ENCODE data around the gene C12orf56. TPM values are rescaled to one million over a fixed set of nuclear protein-coding genes. Genes with fewer than 3 reads are reported as not detected.
"Not testable (repeated sequence)": the region's sequence is repeated elsewhere in the genome, so short reads cannot be mapped to it uniquely, and the experiment has no call there.

The C12orf56 gene
- total RNA-seq, 1 donor: 0.86 TPM

DNA sequence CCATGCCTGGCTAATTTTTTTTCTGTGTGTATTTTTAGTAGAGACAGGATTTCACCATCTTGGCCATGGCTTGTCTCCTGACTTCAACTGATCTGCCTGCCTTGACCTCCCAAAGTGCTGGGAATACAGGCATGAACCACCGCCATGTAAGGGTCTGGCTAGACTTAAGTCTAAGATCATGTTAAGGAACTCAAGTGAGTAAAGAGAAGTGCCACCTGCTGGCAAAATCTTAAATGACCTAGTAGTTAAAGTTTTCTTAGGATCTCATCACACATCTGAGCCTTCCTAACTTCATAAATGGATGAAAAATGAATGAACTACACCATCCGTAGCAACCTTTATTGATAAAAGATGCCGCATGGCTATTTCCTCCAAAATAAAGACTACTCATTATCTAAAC, 1.7 kb upstream of the C12orf56 start:
- peak; percentile 50 for TF ChIP-seq CTCF (IDR thresholded peaks at IDR 0.05; ENCODE audit: insufficient read depth, low read depth, low read length)
- DNase-seq (ENCODE audit: low read depth): peak; percentile 61
- H3K4me3 ChIP-seq (ENCODE audit: low read depth, low read length): no peak overlapping the region

DNA sequence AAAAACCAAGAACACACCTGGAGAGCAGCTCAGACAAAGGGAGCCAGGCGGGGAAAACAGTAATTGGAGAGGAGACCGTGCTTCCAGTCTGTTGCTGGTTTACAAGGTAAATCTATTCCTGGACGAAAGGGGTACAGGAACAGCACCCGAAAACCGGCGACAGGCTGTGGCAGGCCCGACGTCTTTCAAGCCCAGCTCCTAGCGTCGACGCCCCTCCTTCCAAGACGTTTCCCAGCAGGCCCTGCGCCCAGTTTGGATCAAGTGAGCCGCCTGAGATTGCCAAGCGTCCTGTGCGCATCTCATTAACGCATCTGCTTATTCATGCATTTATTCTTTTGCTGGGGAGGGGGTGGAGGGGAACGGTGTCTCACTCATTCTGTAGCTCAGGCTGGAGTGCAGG, 1.4 kb downstream of the C12orf56 start:
- H3K4me3 ChIP-seq (ENCODE audit: low read depth, low read length): no peak overlapping the region
- TF ChIP-seq CTCF (IDR thresholded peaks at IDR 0.05; ENCODE audit: insufficient read depth, low read depth, low read length): no peak
- no peak for DNase-seq (ENCODE audit: low read depth)

DNA sequence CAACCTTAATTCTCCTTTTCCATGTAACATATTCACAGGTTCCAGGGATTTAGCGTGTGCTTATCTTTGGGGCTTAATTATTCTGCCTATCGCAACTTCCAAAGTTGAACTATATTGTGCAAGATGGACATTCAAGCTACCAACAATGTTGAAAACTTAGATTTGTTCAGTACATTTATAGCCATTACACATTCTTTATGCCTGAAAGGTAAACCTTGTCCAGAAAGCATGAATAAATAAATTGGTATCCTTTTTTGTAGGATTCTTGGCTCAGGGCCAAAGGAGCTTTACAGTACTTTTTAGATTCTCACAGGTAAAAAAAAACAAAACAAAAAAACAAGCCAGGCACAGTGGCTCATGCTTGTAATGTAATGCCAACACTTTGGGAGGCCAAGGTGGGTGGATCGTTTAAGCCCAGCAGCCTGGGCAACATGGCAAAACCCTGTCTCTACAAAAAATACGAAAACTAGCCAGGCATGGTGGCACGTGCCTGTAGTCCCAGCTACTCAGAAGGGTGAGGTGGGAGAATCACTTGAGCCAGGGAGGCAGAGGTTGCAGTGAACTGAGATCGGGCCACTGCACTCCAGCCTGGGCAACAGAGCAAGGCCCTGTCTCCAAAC, 3.3 kb downstream of the C12orf56 start:
- no peak overlapping the region for H3K4me3 ChIP-seq (ENCODE audit: low read depth, low read length)
- no peak for DNase-seq (ENCODE audit: low read depth)
- TF ChIP-seq CTCF (IDR thresholded peaks at IDR 0.05; ENCODE audit: insufficient read depth, low read depth, low read length): no peak

- no peak for TF ChIP-seq CTCF (IDR thresholded peaks at IDR 0.05; ENCODE audit: insufficient read depth, low read depth, low read length)
- no peak overlapping the region for H3K4me3 ChIP-seq (ENCODE audit: low read depth, low read length)
- no peak for DNase-seq (ENCODE audit: low read depth)
Measured at GRCh38 chr12:64385468-64385867, 5.1 kb downstream of the C12orf56 start.

DNA sequence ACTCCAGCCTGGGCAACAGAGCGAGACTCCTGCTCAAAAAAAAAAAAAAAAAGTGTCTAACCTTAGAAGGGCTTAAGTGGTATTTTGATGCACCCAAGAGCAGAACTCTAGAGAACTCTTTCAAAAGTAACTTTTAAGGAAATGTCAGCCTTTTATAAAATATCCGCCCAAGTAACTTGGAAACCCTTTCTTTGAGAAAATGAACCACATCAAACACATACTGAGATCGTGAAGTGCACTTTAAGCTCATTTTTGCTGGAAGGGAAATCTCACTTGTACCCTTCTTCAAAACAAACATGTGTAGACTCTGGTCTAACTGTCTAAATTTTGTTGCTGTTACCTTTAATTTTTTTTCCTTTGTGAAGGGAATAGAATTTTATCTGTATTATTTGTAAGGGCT, 5.5 kb downstream of the C12orf56 start:
- no peak overlapping the region for H3K4me3 ChIP-seq (ENCODE audit: low read depth, low read length)
- no peak for TF ChIP-seq CTCF (IDR thresholded peaks at IDR 0.05; ENCODE audit: insufficient read depth, low read depth, low read length)
- DNase-seq (ENCODE audit: low read depth): no peak

GRCh38 chr12:64383675-64384074, 6.9 kb downstream of the C12orf56 start:
- no peak overlapping the region for H3K4me3 ChIP-seq (ENCODE audit: low read depth, low read length)
- DNase-seq (ENCODE audit: low read depth): no peak
- no peak for TF ChIP-seq CTCF (IDR thresholded peaks at IDR 0.05; ENCODE audit: insufficient read depth, low read depth, low read length)

DNA sequence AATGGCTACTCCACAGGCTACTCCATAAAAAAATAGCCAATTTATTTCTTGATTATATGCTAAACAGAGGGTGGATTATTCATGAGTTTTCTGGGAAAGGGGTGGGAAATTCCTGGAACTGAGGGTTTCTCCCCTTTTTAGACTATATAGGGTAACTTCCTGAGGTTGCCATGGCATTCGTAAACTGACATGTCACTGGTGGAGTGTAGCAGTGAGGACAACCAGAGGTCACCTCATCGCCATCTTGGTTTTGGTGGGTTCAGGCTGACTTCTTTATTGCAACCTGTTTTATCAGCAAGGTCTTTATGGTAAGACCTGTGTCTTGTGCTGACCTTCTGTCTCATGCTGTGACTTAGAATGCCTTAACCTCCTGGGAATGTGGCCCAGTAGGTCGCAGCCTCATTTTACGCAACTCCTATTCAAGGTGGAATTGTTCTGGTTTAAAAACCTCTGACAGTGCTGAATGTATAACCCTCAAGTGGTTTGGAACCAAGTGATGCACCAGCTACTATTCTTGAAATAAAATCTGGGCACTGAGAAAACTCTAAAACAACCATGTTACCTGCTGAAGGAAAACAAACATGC, 27.7 kb downstream of the C12orf56 start:
- H3K4me3 ChIP-seq (ENCODE audit: low read depth, low read length): no peak overlapping the region
- no peak for TF ChIP-seq CTCF (IDR thresholded peaks at IDR 0.05; ENCODE audit: insufficient read depth, low read depth, low read length)
- DNase-seq (ENCODE audit: low read depth): no peak

DNA sequence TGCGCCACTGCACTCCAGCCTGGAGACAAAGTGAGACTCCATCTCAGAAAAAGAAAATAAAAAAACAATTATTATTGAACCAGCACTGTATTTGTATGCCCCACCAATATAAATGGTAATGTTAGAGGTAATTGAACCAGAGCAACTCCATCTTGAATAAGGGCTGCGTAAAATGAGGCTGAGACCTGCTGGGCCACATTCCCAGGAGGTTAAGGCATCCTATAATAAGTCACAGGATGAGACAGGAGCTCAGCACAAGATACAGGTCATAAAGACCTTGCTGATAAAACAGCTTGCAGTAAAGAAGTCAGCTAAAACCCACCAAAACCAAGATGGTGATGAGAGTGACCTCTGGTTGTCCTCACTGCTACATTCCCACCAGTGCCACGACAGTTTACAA, 29.4 kb downstream of the C12orf56 start:
- not testable (repeated sequence) for DNase-seq (ENCODE audit: low read depth); H3K4me3 ChIP-seq (ENCODE audit: low read depth, low read length)

GRCh38 chr12:64356209-64356608, 34.3 kb downstream of the C12orf56 start:
- not testable (repeated sequence) for H3K4me3 ChIP-seq (ENCODE audit: low read depth, low read length); DNase-seq (ENCODE audit: low read depth)
